Liver (tissue), 3 donors: ENCODE measurements around the gene ZNF45.

Source experiments
- CTCF ChIP-seq: fragments of 150-350 bp; IDR thresholded peaks from 2 replicates; pipeline ENCODE4 v1.5.1; 2017; ENCODE audit warnings: improper control_type of control experiment, low read depth, low read length; ENCODE audit not compliant: missing input control
- GABPA ChIP-seq, 2 donors: IDR thresholded peaks in 1 of 2; conservative IDR thresholded peaks in 1 of 2; 2 replicates each; pipeline ENCODE4 v1.6.1; 2016; ENCODE audit warnings: antibody characterized with exemption in 2 of 2, mild to moderate bottlenecking in 1 of 2, moderate library complexity in 1 of 2
- HNF4G ChIP-seq: IDR thresholded peaks from 2 replicates; pipeline ENCODE4 v1.6.1; 2016; ENCODE audit warnings: antibody characterized with exemption
- JUND ChIP-seq, 2 donors: IDR thresholded peaks; 2 replicates each; pipeline ENCODE4 v1.6.1; 2016; ENCODE audit warnings: antibody characterized with exemption in 2 of 2
- RAD21 ChIP-seq, 2 donors: IDR thresholded peaks; 2 replicates each; pipeline ENCODE4 v1.6.1; 2016; ENCODE audit warnings: antibody characterized with exemption in 2 of 2, mild to moderate bottlenecking in 2 of 2
- RXRA ChIP-seq, 2 donors: IDR thresholded peaks; 2 replicates each; pipeline ENCODE4 v1.6.1; 2017 to 2018; ENCODE audit warnings: antibody characterized with exemption in 2 of 2, mild to moderate bottlenecking in 1 of 2
- SP1 ChIP-seq: IDR thresholded peaks from 2 replicates; pipeline ENCODE4 v1.6.1; 2018; ENCODE audit warnings: antibody characterized with exemption, mild to moderate bottlenecking
- TAF1 ChIP-seq: conservative IDR thresholded peaks from 2 replicates; pipeline ENCODE4 v1.6.1; 2016; ENCODE audit warnings: antibody characterized with exemption, mild to moderate bottlenecking
- YY1 ChIP-seq: IDR thresholded peaks from 2 replicates; pipeline ENCODE4 v1.6.1; 2016; ENCODE audit warnings: antibody characterized with exemption, mild to moderate bottlenecking
- ZBTB33 ChIP-seq: IDR thresholded peaks from 2 replicates; pipeline ENCODE4 v1.6.1; 2016; ENCODE audit warnings: antibody characterized with exemption
- TF ChIP-seq, protein P1 (sequence below): IDR thresholded peaks from 2 replicates; pipeline ENCODE4 v1.6.1; 2016; ENCODE audit warnings: antibody characterized with exemption, mild to moderate bottlenecking
- TF ChIP-seq, protein P2 (sequence below): IDR thresholded peaks from 2 replicates; pipeline ENCODE4 v1.6.1; 2016; ENCODE audit warnings: antibody characterized with exemption
- TF ChIP-seq, protein P3 (sequence below): IDR thresholded peaks from 2 replicates; pipeline ENCODE4 v1.6.1; 2016; ENCODE audit warnings: antibody characterized with exemption
- donor health status: healthy.
- donor health status: healthy.

GRCh38 chr19:43895727-43896308 lies 39.3 kb downstream of the ZNF45 start:
- no peak for TF ChIP-seq YY1
- TF ChIP-seq CTCF, result no peak
- TF ChIP-seq, protein P1, sequence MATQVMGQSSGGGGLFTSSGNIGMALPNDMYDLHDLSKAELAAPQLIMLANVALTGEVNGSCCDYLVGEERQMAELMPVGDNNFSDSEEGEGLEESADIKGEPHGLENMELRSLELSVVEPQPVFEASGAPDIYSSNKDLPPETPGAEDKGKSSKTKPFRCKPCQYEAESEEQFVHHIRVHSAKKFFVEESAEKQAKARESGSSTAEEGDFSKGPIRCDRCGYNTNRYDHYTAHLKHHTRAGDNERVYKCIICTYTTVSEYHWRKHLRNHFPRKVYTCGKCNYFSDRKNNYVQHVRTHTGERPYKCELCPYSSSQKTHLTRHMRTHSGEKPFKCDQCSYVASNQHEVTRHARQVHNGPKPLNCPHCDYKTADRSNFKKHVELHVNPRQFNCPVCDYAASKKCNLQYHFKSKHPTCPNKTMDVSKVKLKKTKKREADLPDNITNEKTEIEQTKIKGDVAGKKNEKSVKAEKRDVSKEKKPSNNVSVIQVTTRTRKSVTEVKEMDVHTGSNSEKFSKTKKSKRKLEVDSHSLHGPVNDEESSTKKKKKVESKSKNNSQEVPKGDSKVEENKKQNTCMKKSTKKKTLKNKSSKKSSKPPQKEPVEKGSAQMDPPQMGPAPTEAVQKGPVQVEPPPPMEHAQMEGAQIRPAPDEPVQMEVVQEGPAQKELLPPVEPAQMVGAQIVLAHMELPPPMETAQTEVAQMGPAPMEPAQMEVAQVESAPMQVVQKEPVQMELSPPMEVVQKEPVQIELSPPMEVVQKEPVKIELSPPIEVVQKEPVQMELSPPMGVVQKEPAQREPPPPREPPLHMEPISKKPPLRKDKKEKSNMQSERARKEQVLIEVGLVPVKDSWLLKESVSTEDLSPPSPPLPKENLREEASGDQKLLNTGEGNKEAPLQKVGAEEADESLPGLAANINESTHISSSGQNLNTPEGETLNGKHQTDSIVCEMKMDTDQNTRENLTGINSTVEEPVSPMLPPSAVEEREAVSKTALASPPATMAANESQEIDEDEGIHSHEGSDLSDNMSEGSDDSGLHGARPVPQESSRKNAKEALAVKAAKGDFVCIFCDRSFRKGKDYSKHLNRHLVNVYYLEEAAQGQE, result no peak
- TF ChIP-seq TAF1, result no peak
- no peak for TF ChIP-seq GABPA (IDR thresholded peaks at IDR 0.05 in 1 of 2, conservative IDR thresholded peaks at IDR 0.05 in 1 of 2)
- TF ChIP-seq RXRA (IDR thresholded peaks at IDR 0.05), result no peak
- no peak for TF ChIP-seq JUND (IDR thresholded peaks at IDR 0.05)
- TF ChIP-seq, protein P2, sequence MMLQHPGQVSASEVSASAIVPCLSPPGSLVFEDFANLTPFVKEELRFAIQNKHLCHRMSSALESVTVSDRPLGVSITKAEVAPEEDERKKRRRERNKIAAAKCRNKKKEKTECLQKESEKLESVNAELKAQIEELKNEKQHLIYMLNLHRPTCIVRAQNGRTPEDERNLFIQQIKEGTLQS, result no peak
- TF ChIP-seq SP1, result no peak
- TF ChIP-seq RAD21 (IDR thresholded peaks at IDR 0.05), result no peak
- TF ChIP-seq, protein P3, sequence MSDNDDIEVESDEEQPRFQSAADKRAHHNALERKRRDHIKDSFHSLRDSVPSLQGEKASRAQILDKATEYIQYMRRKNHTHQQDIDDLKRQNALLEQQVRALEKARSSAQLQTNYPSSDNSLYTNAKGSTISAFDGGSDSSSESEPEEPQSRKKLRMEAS, result no peak
- TF ChIP-seq HNF4G, result no peak
- no peak for TF ChIP-seq ZBTB33
